ENCODE measurements around the gene HPS1.

DNA sequence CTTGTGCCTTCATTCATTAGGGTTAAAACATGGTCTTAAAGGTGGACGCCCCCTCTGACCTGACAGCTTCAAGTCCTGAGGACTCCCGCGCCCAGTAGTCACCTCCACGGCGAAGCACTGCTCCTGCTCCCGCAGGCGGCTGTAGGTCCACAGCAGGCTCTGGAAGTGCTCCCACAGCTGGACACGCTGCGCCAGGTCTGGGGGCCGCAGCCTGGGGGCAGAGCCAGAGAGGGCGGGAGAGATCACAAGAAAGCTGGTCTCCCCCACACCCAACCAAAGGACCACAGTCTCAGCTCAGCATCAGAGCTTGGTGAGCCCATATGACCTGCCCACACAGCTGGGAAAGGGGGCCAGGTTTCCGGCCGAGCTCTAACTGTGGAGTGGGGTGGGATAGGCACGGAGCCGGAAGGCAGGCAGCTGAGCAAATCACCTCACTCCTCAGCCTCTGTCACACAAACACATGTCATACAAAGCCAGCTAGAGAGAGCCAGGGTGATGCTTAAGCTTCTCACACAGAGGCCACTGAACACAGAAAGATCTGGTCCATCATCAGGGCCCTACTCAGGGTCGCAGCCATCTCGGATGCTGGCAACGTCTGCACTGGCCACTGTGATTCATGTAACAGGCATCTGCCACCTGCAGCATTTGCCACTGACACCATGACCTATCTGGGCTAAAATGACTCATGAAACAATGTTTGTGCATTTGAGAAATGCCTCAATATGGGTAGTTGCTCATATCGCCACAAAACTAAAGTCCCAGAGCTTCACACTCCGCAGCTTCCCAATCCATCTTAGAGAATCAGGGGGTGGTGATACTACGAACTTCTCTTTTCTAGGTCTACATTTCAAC is 12.6 kb downstream of the HPS1 start:
- TF ChIP-seq, protein P1, sequence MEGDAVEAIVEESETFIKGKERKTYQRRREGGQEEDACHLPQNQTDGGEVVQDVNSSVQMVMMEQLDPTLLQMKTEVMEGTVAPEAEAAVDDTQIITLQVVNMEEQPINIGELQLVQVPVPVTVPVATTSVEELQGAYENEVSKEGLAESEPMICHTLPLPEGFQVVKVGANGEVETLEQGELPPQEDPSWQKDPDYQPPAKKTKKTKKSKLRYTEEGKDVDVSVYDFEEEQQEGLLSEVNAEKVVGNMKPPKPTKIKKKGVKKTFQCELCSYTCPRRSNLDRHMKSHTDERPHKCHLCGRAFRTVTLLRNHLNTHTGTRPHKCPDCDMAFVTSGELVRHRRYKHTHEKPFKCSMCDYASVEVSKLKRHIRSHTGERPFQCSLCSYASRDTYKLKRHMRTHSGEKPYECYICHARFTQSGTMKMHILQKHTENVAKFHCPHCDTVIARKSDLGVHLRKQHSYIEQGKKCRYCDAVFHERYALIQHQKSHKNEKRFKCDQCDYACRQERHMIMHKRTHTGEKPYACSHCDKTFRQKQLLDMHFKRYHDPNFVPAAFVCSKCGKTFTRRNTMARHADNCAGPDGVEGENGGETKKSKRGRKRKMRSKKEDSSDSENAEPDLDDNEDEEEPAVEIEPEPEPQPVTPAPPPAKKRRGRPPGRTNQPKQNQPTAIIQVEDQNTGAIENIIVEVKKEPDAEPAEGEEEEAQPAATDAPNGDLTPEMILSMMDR (IDR thresholded peaks at IDR 0.05), result no peak
- no peak for TF ChIP-seq POLR2A (IDR thresholded peaks at IDR 0.05)
